Esophagus muscularis mucosa (tissue), 4 donors: ENCODE results near the gene KCTD16. TPM values are rescaled to one million over a fixed set of nuclear protein-coding genes. Genes with fewer than 3 reads are reported as not detected.

Experiments used
- DNase-seq: peaks from one replicate; pipeline ENCODE4 v3.0.0-alpha.2; 2017; ENCODE audit errors: extremely low spot score
- H3K27ac ChIP-seq, 4 donors: fragments of 200-600 bp; sonication (generic); replicated peaks in 1 of 4; 1 replicate in 3 of 4; 2 replicates in 1 of 4; pipeline ENCODE4 v1.5.1; 2016 to 2019; ENCODE audit warnings: mild to moderate bottlenecking in 1 of 4
- H3K27me3 ChIP-seq, 4 donors: fragments of 200-600 bp; sonication (generic); one replicate each; pipeline versions ENCODE4 v1.5.1 to v1.6.0; 2016 to 2019
- H3K36me3 ChIP-seq, 4 donors: fragments of 200-600 bp; sonication (generic); one replicate each; pipeline ENCODE4 v1.5.1; 2016 to 2019
- H3K4me1 ChIP-seq, 4 donors: fragments of 200-600 bp; sonication (generic); one replicate each; pipeline ENCODE4 v1.5.1; 2016 to 2019
- H3K4me3 ChIP-seq, 4 donors: fragments of 200-600 bp; sonication (generic); 1 replicate in 2 of 4; 2 replicates in 2 of 4; pipeline ENCODE4 v1.5.1; 2016 to 2019; ENCODE audit warnings: mild to moderate bottlenecking in 4 of 4, moderate library complexity in 1 of 4
- H3K9me3 ChIP-seq, 4 donors: fragments of 200-600 bp; sonication (generic); 1 replicate in 3 of 4; 2 replicates in 1 of 4; pipeline ENCODE4 v1.5.1; 2016 to 2019
- CTCF ChIP-seq, 3 experiments: fragments of 200-600 bp in 2 of 3; fragments of 450-650 bp in 1 of 3; sonication (generic) in 2 of 3; IDR thresholded peaks; one replicate each; pipeline ENCODE4 v1.5.1; 2017 to 2019; ENCODE audit warnings: antibody characterized with exemption in 3 of 3, mild to moderate bottlenecking in 2 of 3, moderate library complexity in 1 of 3
- EP300 ChIP-seq: sonication (generic); formaldehyde crosslinking; IDR thresholded peaks from one replicate; pipeline ENCODE4 v1.6.1; 2017; ENCODE audit warnings: antibody characterized with exemption
- POLR2A ChIP-seq: fragments of 450-650 bp; IDR thresholded peaks from one replicate; pipeline ENCODE4 v1.6.1; 2017; ENCODE audit warnings: antibody characterized with exemption, moderate library complexity, mild to moderate bottlenecking, low read depth
- POLR2AphosphoS5 ChIP-seq, 2 donors: sonication (generic); formaldehyde crosslinking; IDR thresholded peaks; one replicate each; pipeline ENCODE4 v1.6.1; 2017; ENCODE audit warnings: antibody characterized with exemption in 2 of 2
- WGBS: methylation state at CpG from one replicate; pipeline ENCODE4 v1.1.5; 2018; 5-methylcytosine and 5-hydroxymethylcytosine counted together
- intact Hi-C: fragments of 100-400 bp; cut with DNase I; formaldehyde crosslinking; loops from one replicate; pipeline ENCODE4 v1.15.1; 2023
- total RNA-seq, 4 donors: library from RNA; depleted of rRNA; stranded (reverse); fragments of >200 nt; gene quantifications; one replicate each; pipeline versions ENCODE4 v1.1.0 to v1.2.1, GENCODE V29; 2016

Gene KCTD16
- total RNA-seq, 4 donors from 2014 or later: under 0.01 to 0.11 (median under 0.01) TPM; not detected in 1

- Histone ChIP-seq H3K27ac (no peak overlapping the region), H3K9me3 (no peaks in the 10 kb centered on the region), H3K4me3 (no peak overlapping the region), H3K36me3 (no peaks in the 10 kb centered on the region), H3K27me3 (no peaks in the 10 kb centered on the region), H3K4me1 (no peaks in the 10 kb centered on the region)
- intact Hi-C loops: no loop called here
- WGBS: 93% methylated on average over 1 of the region's 1 CpG
- TF ChIP-seq POLR2A: no peak
- TF ChIP-seq CTCF (IDR thresholded peaks at IDR 0.05): no peak
- DNase-seq: no peak
Measured at GRCh38 chr5:144404672-144405071, 234.0 kb downstream of the KCTD16 start.

- no peak overlapping the region for H3K27ac ChIP-seq
- H3K36me3 ChIP-seq: no peaks in the 10 kb centered on the region
- H3K4me1 ChIP-seq: no peaks in the 10 kb centered on the region
- 62% methylated on average over 3 of the region's 3 CpGs for WGBS
- no peak overlapping the region for H3K4me3 ChIP-seq
- TF ChIP-seq CTCF (IDR thresholded peaks at IDR 0.05): no peak
- TF ChIP-seq POLR2A: no peak
- TF ChIP-seq POLR2AphosphoS5 (IDR thresholded peaks at IDR 0.05): no peak
- no peak for TF ChIP-seq EP300
- H3K27me3 ChIP-seq: no peaks in the 10 kb centered on the region
- no peaks in the 10 kb centered on the region for H3K9me3 ChIP-seq
- no peak for DNase-seq
- intact Hi-C loops: no loop called here
Measured at GRCh38 chr5:144405991-144406390, 235.3 kb downstream of the KCTD16 start.

- Histone ChIP-seq H3K9me3 (no peaks in the 10 kb centered on the region), H3K4me3 (no peak overlapping the region), H3K27ac (no peak overlapping the region), H3K27me3 (no peaks in the 10 kb centered on the region), H3K4me1 (no peaks in the 10 kb centered on the region), H3K36me3 (no peaks in the 10 kb centered on the region)
- DNase-seq: no peak
- WGBS: 74% methylated on average over 7 of the region's 7 CpGs
- TF ChIP-seq POLR2AphosphoS5 (IDR thresholded peaks at IDR 0.05) (no peak), CTCF (IDR thresholded peaks at IDR 0.05) (no peak), POLR2A (no peak), EP300 (no peak)
- intact Hi-C loops: no loop called here
Measured at GRCh38 chr5:144406442-144406841, 235.8 kb downstream of the KCTD16 start.

- no peaks in the 10 kb centered on the region for H3K4me1 ChIP-seq
- no peak for TF ChIP-seq CTCF (IDR thresholded peaks at IDR 0.05)
- TF ChIP-seq EP300: no peak
- TF ChIP-seq POLR2AphosphoS5 (IDR thresholded peaks at IDR 0.05): no peak
- TF ChIP-seq POLR2A: no peak
- H3K4me3 ChIP-seq: no peak overlapping the region
- no peak overlapping the region for H3K27ac ChIP-seq
- DNase-seq: no peak
- intact Hi-C loops: no loop called here
- no peaks in the 10 kb centered on the region for H3K36me3 ChIP-seq
- 80% methylated on average over 4 of the region's 4 CpGs for WGBS
- H3K27me3 ChIP-seq: no peaks in the 10 kb centered on the region
- H3K9me3 ChIP-seq: no peaks in the 10 kb centered on the region
Measured at GRCh38 chr5:144414202-144415029, 243.7 kb downstream of the KCTD16 start.

- no peak overlapping the region for H3K4me3 ChIP-seq
- H3K27me3 ChIP-seq: no peaks in the 10 kb centered on the region
- H3K36me3 ChIP-seq: no peaks in the 10 kb centered on the region
- TF ChIP-seq POLR2A: no peak
- TF ChIP-seq CTCF (IDR thresholded peaks at IDR 0.05): no peak
- TF ChIP-seq POLR2AphosphoS5 (IDR thresholded peaks at IDR 0.05): no peak
- intact Hi-C loops: no loop called here
- no peak overlapping the region for H3K27ac ChIP-seq
- H3K9me3 ChIP-seq: no peaks in the 10 kb centered on the region
- no peak for DNase-seq
- WGBS: 57% methylated on average over 2 of the region's 2 CpGs
- H3K4me1 ChIP-seq: no peaks in the 10 kb centered on the region
Measured at GRCh38 chr5:144416196-144416595, 245.5 kb downstream of the KCTD16 start.
